Measurements from ENCODE around the gene CAPZB.

DNA sequence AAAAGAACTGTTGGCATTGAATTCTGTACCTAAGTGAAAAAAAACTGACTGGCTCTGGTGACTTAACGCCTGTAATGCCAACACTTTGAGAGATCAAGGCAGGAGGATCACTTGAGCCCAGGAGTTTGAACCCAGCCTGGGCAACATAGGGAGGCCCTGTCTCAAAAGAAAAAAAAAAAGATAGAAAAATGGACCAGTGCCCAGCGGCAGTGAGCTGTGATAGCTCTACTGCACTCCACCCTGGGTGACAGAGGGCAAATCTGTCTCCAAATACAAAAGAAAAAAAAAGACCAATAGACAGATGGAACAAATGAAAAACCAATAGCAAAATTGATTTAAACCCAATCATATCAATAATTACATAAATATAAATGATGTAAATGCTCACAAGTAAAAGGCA, 196.1 kb downstream of the CAPZB start:
- TF ChIP-seq POLR2A (IDR thresholded peaks at IDR 0.05; ENCODE audit: low read depth, low read length), result no peak
- TF ChIP-seq POLR2AphosphoS5 (IDR thresholded peaks at IDR 0.05; ENCODE audit: low read depth, low read length), result no peak
- no peak for TF ChIP-seq TAF1 (IDR thresholded peaks at IDR 0.05; ENCODE audit: low read depth, low read length)
- TF ChIP-seq PAX5 (IDR thresholded peaks at IDR 0.05; ENCODE audit: insufficient read depth, low read length, severe bottlenecking), result no peak
- no peak for TF ChIP-seq SPI1 (IDR thresholded peaks at IDR 0.05; ENCODE audit: low read depth, low read length)
- no peak for TF ChIP-seq POU2F2 (IDR thresholded peaks at IDR 0.05; ENCODE audit: low read depth, low read length)
